Astrocyte of the cerebellum (primary cell): ENCODE results near the gene WNT7B.

Source experiments
- DNase-seq: peaks from one replicate; pipeline ENCODE4 v3.0.0-alpha.2; 2011; ENCODE audit warnings: low read depth
- H3K4me3 ChIP-seq: 2 replicates; pipeline ENCODE4 v1.5.1; 2011; ENCODE audit warnings: mild to moderate bottlenecking, low read depth, low read length, moderate library complexity
- in situ Hi-C: cut with HindIII; loops from 2 replicates; pipeline ENCODE4 v1.10.0; 2017; ENCODE audit warnings: low sequenced_read_pairs
- TF ChIP-seq, protein P1 (sequence below): IDR thresholded peaks from 2 replicates; pipeline ENCODE4 v1.5.1; 2012; ENCODE audit warnings: low read length, low read depth, moderate library complexity, mild to moderate bottlenecking; ENCODE audit errors: missing control alignments

Gene WNT7B

DNA sequence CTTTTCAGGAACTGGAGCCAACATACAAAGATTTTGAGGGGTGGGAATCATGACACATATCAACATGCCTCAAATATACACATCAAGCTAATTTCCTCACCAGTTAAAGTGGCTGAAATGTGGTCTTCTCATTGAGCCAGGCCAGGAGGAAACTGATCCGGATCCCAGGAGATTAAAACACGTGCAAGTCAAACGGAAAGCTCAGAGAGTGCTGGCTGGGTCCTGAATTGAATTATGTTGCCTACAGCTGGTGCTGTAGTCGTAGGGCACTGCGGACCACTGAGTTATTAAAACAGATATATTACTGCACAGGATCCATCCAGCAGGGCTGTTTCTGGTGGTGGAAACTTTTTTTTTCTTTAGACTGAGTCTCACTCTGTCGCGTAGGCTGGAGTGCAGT, 14.1 kb upstream of the WNT7B start:
- DNase-seq, result no peak
- in situ Hi-C loops, result no loop called here
- no peak overlapping the region for H3K4me3 ChIP-seq
- TF ChIP-seq, protein P1, sequence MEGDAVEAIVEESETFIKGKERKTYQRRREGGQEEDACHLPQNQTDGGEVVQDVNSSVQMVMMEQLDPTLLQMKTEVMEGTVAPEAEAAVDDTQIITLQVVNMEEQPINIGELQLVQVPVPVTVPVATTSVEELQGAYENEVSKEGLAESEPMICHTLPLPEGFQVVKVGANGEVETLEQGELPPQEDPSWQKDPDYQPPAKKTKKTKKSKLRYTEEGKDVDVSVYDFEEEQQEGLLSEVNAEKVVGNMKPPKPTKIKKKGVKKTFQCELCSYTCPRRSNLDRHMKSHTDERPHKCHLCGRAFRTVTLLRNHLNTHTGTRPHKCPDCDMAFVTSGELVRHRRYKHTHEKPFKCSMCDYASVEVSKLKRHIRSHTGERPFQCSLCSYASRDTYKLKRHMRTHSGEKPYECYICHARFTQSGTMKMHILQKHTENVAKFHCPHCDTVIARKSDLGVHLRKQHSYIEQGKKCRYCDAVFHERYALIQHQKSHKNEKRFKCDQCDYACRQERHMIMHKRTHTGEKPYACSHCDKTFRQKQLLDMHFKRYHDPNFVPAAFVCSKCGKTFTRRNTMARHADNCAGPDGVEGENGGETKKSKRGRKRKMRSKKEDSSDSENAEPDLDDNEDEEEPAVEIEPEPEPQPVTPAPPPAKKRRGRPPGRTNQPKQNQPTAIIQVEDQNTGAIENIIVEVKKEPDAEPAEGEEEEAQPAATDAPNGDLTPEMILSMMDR, result no peak

DNA sequence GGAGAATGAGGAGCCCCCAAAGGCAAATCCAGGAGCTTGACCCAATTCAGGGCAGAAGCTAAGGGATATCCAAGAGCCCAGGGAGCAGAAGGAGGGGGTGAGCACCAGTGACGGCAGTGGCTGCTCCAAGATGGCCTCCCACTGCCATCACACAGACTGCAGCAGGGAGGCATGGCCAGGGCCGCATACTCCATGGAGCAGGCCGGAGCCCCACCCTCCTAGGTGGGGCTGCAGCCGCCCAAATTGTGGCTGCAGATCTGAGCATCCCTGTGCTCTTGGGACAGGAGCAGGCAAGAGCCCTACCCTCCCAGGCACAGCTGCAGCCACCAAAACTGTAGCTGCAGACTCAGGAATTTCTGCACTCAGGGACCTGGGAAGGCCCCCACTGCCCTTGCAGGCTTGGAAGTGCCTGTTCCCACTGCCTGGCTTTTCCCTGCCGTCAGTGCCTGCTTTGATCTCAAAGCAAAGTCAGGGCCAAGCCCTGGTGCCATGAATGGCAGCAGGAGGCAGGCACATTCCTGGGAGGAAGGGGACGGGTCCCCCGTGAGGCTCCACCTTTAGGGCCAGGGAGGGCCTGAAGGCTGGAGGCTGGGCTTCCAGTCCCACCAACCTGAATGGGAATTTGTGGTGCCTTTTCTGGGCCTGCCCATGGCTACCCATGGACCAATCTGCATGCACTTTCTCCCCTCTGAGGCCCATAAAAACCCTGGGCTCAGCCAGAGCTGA, 10.3 kb upstream of the WNT7B start:
- in situ Hi-C loops, result loop anchor here (10.0 kb wide), 1 partner anchor 402 kb away; no protein-coding TSS in a partner anchor
- no peak for DNase-seq
- H3K4me3 ChIP-seq, result no peak overlapping the region
- TF ChIP-seq, protein P1, result no peak

DNA sequence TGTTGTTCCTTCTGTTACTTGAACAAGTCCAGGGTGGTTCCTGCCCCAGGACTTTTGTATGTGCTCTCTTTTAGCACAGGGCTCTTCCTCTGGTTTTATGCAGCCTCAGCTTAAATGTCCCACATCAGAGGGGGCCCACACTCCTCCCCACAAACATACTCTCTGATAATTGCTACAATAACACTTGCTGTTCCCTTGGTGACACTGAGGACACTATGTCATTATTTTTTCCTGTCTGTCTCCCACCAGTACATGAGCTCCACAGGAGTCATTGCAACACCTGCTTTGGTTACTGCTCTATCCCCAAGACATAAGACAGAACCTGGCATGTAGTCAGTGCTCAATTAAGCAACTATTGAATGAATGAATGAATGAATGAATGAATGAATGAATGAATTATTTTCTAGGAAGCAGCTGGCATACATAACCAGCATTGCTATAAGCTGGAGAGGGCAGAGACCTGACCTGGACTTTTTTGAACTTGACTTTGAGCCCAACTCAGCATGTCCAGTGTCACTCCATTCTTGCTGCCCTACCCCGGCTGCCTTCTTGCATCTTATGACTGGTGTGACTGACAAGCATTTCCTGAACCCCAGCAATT, 7.5 kb upstream of the WNT7B start:
- in situ Hi-C loops, result loop anchor here (5.0 to 10.0 kb wide), 2 partner anchors 342 to 400 kb away; no protein-coding TSS in a partner anchor

DNA sequence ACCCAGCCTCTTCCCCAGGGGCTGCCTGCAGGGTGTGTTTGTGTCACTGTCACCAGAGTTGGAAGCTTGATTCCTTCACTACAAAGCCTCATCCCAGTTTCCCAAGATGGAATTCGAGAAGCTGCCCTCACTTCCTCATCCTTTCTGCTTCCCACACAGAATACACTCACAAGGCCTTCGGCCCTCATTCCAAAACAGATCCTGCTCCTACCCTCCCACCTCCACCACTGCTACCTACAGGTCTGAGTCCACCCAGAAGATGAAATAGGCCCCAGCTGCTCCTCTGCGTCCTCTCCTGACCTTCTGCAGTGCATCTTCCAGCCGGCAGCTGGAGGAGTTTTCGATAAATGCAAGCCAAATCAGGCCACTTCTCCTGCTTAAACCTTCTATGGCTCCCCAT, 6.8 kb upstream of the WNT7B start:
- TF ChIP-seq, protein P1, result no peak
- no peak overlapping the region for H3K4me3 ChIP-seq
- in situ Hi-C loops, result loop anchor here (5.0 to 10.0 kb wide), 2 partner anchors 341 to 399 kb away; no protein-coding TSS in a partner anchor
- no peak for DNase-seq

More for the DNA sequence above, 7.5 kb upstream of the WNT7B start:
- TF ChIP-seq, protein P1, result no peak
- no peak overlapping the region for H3K4me3 ChIP-seq
- no peak for DNase-seq

DNA sequence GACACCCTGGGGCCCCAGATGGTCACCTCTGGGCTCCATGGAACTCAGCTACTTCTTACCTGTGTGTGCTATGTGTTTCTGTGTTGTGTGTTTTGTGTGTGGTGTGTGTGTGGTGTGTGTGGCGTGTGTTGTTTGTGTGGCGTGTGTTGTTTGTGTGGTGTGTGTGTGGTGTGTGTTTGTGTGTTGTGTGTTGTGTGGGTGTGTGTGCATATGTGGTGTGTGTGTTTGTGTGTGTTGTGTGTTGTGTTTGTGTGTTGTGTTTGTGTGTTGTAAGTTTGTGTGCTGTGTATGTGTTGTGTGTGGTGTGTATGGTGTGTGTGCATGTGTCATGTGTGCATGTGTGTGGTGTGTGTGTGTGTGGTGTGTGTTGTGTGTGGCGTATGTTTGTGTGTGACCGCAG, 3.8 kb upstream of the WNT7B start:
- H3K4me3 ChIP-seq, result no peak overlapping the region
- in situ Hi-C loops, result loop anchor here (5.0 to 10.0 kb wide), 2 partner anchors 338 to 396 kb away; no protein-coding TSS in a partner anchor
- TF ChIP-seq, protein P1, result no peak
- DNase-seq, result no peak

DNA sequence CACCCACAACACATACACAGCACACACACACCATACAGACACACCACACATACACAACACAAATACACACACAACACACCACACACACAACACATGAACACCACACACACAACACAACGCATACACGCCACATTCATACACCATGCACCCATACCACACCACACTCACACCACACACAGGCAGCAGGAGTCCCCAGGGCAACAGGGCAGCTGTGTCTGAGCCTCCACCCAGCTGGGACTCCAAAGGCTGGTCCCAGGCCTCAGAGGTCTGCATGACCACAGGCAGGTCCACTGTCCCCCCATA, 3.3 kb upstream of the WNT7B start:
- no peak for DNase-seq
- in situ Hi-C loops, result loop anchor here (5.0 to 10.0 kb wide), 2 partner anchors 338 to 395 kb away; no protein-coding TSS in a partner anchor
- TF ChIP-seq, protein P1, result no peak
- H3K4me3 ChIP-seq, result no peak overlapping the region
